CD1c-positive myeloid dendritic cell (primary cell): ENCODE results near the gene MTREX.

Experiments
- DNase-seq: peaks from one replicate; pipeline ENCODE4 v3.0.0-alpha.2; 2016; ENCODE audit errors: extremely low spot score

The MTREX gene

GRCh38 chr5:55383254-55383653, 75.5 kb downstream of the MTREX start:
- no peak for DNase-seq

GRCh38 chr5:55384072-55384471, 76.3 kb downstream of the MTREX start:
- DNase-seq = no peak

DNA sequence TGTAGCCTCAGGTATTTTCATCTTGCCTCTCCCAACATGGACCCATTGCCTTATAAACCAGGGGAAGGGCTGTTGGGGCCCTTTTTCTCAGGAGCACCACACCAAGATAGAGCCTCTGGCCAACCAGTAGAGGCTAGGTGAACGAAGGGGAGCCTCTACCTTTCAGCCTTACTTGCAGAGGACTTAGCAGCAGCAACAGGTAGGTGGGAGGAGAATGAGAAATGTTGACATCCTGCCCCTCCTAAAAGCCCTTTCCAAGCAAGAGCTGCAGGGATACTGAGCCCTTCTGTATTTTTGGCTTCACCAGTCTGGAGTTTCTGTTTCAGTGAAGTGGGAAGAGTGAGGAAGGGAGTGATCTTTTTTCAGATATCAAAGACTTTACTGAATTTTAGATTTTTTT, 77.4 kb downstream of the MTREX start:
- no peak for DNase-seq

DNA sequence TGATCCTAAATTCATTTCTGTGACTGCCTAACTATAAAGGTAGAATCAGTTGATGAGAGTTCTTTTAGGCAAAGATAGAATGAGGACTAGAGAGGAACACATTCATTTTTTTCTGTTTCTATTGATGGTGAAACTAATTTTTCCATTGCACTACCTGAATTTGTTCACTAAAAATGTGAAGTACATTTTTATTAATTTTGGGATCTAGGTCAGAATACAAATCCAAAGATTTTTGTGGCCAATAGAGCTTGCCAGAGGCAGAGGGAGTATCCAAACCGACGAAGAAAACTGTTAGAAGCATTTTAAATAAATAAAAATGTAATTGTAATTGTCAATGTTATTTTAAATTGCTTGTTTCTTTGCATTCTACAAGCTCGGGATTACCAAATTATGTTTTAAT, 78.1 kb downstream of the MTREX start:
- DNase-seq = no peak

GRCh38 chr5:55386356-55386755, 78.6 kb downstream of the MTREX start:
- no peak for DNase-seq

- DNase-seq = no peak
Measured at GRCh38 chr5:55387865-55388264, 80.1 kb downstream of the MTREX start.

DNA sequence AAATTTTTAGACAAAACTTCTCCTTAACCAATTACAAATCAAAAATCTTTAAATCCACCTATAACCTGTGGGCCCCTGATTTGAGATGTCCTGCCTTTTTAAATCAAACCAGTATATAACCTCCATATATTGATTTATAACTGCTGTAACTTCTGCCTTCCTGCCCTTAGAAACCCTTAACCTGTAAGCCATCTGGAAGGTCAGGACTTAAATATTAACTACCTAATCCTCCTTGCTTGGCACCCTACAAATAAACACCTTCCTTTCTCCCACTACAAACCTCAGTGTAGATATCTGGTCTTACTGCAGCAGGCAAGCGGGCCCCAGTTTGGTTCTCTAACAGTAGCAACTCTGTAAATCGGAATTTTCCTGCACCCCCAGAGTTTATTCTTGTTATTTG, 83.9 kb downstream of the MTREX start:
- no peak for DNase-seq

DNA sequence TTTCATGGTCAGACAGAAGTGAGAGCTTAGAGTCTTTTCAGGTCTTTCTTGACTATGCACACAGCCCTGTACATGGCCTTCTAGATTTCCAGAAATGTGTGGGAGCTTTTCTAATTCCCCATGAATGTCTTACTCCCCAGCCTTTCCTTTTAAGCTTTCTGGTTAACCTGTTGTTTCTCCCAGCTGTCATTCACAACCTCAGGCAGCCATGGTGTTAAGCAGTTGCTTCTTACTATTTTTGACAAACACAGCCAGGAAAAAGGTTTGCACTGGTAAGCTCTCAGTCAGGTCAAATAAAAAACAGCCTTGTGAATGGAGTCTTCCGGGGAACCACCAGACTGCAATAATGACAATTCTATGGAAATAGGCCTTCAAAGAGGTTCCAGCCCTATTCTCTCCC, 84.9 kb downstream of the MTREX start:
- no peak for DNase-seq

DNA sequence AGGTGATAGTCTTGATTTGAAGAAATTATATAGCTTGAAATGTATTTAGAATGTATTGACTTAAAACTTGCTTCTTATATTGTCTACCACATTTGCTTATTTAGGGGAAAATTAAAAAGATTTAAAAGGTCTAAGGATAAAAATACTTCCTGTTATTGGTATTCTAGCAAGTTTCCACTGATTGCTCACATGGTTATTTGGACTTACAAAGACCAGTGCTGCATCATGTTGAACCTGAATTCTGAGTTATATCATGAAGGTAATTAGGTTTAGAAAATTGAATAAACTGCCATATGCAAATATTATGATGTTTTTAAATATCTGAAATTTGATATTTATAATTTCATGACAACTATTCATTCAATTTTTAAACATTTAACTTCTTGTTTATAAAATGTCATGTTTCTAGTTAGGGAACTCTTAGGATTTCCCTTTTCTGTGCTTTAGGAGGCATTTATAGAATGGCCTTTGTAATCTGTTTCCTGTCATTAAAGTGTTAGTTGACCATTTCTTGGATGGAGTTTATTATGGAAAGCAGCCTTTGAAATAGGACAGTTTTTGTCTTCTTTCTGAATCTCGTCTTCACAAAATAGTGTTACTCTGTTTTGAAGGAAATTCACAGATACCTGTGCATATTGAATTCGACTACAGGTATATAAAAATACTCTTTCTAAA, 85.8 kb downstream of the MTREX start:
- DNase-seq = no peak

GRCh38 chr5:55402199-55402598, 94.4 kb downstream of the MTREX start:
- no peak for DNase-seq

DNA sequence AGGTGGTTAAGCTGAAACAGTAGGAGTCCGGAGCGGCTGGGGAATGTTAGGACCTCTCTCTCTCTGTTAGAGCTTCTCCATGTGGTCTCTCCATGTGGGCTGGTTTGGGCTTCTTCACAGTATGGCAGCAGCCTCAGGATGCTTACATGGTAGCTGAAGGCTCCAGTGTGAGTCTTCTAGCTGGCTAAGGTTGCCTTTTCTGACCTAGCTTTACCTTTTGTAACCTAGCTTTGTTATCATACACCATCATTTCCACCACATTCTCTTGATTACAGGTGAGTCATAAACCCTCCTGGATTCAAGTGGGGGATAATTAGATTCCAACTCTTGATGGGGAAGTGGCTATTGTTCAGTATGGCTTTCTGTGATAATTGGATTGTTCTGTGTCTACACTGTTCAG, 98.5 kb downstream of the MTREX start:
- DNase-seq = no peak

GRCh38 chr5:55407059-55407684, 99.4 kb downstream of the MTREX start:
- DNase-seq = no peak

GRCh38 chr5:55407984-55408383, 100.2 kb downstream of the MTREX start:
- no peak for DNase-seq

DNA sequence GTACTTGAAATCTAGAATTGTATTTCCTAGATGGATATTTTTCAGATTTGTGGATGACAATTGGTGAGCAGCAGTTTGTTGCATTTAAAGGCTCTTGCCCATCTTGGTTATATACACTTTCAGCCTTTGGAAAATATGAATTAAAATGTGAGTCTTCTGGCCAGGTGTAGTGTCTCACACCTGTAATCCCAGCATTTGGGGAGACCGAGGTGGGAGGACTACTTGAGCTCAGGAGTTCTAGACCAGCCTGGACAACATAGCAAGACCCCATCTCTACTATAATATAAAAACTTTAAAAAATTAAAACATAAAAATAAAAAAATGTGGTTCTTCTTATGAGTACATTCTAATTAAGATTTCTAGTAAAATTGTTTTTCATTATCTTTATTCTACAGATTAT, 102.0 kb downstream of the MTREX start:
- no peak for DNase-seq

DNA sequence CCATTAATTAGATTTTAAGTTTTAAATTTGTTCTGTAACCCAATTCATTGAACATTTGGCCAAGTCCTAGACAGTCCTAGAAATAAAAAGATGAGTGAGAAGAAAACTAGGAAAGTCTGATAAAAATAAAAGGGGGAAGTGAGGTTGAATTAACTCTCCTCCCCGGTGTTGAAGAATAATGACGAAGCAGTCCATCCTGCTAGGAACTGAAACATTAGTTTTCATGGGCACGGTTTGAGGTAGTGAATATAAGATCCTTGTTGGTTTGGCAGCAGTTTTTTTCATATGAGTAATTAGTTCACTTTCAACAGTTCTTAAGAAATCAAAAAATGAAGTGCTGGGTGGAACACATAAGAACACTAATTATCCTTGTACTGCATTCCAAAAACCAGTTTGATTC, 103.1 kb downstream of the MTREX start:
- DNase-seq = peak; percentile 71

GRCh38 chr5:55411876-55412275, 104.1 kb downstream of the MTREX start:
- no peak for DNase-seq

DNA sequence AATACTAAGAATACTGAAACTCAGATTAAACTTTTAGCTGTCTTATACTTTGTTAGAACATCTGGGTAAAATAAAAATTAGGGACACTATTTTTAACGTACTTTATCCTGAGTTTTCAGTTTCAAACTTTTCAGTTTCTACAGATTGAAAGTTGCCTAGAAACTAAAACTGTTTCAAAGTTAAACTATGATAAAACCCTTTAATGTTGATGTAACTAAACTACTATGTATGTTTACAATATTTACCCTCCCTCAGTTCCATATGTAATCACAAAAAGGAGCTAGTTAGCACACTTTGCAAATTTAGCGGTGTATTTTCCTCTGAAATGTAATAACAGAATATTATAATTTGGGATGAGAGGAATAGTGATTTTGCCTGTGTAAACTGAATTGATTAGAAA, 105.9 kb downstream of the MTREX start:
- no peak for DNase-seq

- DNase-seq = no peak
Measured at GRCh38 chr5:55415071-55415470, 107.3 kb downstream of the MTREX start.

DNA sequence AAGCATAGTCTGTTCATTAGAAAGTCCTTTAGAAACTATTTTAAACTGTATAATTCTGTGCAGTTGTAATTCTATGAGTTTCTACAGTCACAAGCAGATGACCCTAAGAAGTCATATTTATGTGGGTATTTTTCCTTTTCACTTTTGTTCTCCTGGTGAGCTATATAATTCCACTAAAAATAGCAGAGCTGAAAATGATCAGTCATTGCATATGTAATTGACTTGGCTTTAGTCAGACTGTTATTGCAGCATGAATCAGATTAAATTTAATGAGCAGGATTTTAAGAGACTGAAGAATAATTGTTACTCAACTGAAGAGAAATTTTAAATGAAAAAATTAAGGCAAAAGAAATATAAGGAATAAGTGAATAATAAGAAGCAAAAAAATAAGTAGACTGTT, 108.5 kb downstream of the MTREX start:
- no peak for DNase-seq

DNA sequence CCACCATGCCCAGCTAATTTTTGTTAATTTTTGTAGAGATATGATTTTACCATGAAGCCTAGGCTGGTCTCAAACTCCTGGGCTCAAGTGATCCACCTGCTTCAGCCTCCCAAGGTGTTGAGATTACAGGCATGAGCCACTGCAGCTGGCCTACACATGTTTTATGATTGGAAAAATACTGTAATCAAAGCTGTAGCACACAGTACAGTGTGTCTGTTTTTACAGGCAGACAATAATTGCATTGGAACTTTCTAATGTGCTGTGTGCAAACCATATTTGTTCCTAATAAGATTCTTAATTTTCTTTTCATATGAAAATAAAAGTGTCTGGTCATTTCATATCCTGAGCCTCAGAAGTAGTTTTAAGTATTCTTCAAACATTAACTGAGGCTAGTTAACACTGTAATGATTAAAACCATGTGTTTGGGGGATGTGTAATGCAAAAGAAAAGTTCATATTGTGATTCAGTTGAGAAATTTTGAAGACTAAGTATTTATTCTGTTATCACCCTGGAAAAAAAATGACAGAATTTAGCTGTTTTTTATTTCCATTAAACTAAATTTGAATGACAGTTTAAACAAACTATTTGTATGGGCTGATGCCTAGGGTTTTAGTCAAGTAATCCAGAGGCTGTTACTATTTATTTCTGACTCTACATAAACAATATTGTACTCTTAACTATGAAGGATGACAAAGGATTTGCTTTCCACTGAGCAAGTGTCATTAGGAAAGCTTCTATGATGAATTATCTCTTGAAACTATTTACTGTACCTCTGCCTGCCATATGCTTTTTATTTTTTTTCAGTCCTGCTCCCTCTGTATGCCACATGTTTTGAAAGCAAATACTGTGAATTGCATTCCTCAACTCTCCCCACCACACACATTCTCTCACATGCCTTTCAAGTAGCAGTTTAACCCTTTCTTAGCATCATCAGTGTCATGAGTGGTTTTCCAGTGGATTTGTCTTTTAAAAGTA, 111.5 kb downstream of the MTREX start:
- no peak for DNase-seq

DNA sequence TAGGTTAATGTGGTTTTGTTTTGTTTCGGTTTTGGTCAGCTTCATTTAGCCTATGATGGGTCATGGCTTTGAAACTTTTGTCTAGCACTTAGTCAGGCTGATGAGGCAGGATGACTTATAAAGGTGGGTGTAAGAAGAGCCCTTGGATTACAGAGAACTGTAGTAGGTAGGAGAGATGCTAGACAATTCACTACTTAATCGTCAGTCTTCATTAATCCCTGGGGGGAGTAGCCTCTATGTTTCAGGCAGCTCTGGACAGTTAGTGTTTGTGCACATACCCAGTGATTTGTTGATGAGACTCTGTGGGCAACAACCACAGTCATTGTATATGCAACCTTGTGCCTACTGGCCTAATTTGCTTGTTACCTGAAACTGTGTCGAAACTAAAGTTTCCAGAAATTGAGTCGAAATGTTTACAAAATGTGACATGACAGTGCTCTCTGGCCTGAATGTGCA, 113.3 kb downstream of the MTREX start:
- DNase-seq = no peak

- no peak for DNase-seq
Measured at GRCh38 chr5:55426455-55426854, 118.7 kb downstream of the MTREX start.

GRCh38 chr5:55427157-55427556, 119.4 kb downstream of the MTREX start:
- DNase-seq = no peak
